ENCODE results near the gene IQGAP1. TPM values are rescaled to one million over a fixed set of nuclear protein-coding genes. Genes with fewer than 3 reads are reported as not detected.

The IQGAP1 gene
- polyA plus RNA-seq, 6 donors from 2014 or later: 96.5 to 182 (median 158) TPM

DNA sequence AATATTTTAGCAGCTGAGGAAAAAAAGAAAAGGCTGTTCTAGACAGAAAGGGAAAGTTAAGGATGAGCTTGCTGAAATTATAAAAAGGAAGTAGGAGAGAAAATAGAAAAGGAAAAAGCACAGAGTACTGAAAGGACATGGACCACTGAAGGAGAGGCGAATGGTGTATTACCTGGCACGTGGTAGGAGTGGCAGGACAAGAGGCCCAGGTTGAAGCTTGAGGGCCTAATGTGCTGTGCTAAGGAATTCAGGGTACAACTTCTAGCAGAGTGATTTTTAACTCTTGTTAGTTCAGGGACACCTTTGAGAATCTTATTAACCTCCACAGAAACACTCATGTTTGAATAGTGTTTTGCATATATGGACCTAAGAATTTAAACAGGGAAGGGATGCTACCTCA is 81.7 kb downstream of the IQGAP1 start:
- Mint-ChIP-seq H3K4me1 (peaks cover 0 to 17% (median 12%) of the 10 kb centered on the region in 3 donors), H3K4me3 (no peak overlapping the region), H3K9me3 (no peaks in the 10 kb centered on the region), H3K27me3 (no peaks in the 10 kb centered on the region), H3K27ac (peak overlapping the region in 3 of 6 donors; percentile 1 to 70 (median 56)), H3K36me3 (peaks cover 44 to 55% of the 10 kb centered on the region in 2 donors)
- DNase-seq (no peak), ATAC-seq (ENCODE audit: low read depth in 2 of 2) (no peak)

DNA sequence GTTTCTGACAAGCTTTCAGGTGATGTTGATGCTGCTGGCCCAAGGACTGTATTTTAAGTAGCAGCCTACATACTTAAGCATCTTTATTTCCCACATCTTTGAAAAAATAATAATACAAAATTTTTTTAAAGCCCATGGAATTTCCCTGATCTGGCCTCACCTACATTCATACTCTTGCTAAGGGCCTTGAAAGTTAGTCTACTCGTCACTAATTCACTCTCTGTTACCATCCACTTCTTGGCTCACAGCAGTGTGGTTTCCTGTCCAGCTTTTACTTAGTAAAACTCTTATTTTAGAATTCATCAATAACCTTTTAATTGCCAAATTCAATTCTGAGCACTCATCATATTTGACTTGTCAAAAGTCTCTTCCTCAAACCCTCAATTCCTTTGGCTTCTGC is 82.4 kb downstream of the IQGAP1 start:
- Mint-ChIP-seq H3K27ac (peak overlapping the region in 4 of 6 donors; percentile 11 to 72 (median 49)), H3K4me1 (peaks cover 0 to 17% (median 12%) of the 10 kb centered on the region in 3 donors), H3K36me3 (peaks cover 39 to 54% of the 10 kb centered on the region in 2 donors), H3K27me3 (no peaks in the 10 kb centered on the region), H3K9me3 (no peaks in the 10 kb centered on the region), H3K4me3 (no peak overlapping the region)
- DNase-seq (no peak), ATAC-seq (ENCODE audit: low read depth in 2 of 2) (no peak)

DNA sequence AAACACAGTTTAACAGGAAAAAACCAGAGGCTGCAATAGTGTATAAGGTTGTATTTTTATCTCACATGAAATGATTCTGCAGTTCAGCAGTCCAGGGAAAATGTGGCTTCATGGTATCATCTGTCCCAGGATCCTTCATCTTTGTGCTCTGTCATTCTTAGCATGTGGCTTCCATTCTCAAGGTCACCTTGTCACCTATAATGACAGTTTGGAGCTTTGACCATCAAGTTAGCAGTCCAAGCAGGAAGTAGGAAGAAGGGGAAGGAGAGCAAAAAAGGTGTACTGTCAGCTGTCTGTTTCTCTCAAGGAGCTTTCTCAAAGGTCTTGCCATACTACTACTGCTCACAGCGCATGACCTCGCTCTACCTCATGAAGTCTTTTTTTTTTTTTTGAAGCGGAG is 83.1 kb downstream of the IQGAP1 start:
- peaks cover 34 to 47% of the 10 kb centered on the region in 2 donors for H3K36me3 Mint-ChIP-seq
- ATAC-seq (ENCODE audit: low read depth in 2 of 2) (no peak), DNase-seq (no peak)
- H3K4me3 Mint-ChIP-seq: peak overlapping the region in 1 of 8 donors; percentile 9
- peak overlapping the region in 3 of 6 donors; percentile 25 to 70 (median 58) for H3K27ac Mint-ChIP-seq
- no peaks in the 10 kb centered on the region for H3K27me3 Mint-ChIP-seq
- H3K9me3 Mint-ChIP-seq: no peaks in the 10 kb centered on the region
- peaks cover 0 to 17% (median 12%) of the 10 kb centered on the region in 3 donors for H3K4me1 Mint-ChIP-seq

DNA sequence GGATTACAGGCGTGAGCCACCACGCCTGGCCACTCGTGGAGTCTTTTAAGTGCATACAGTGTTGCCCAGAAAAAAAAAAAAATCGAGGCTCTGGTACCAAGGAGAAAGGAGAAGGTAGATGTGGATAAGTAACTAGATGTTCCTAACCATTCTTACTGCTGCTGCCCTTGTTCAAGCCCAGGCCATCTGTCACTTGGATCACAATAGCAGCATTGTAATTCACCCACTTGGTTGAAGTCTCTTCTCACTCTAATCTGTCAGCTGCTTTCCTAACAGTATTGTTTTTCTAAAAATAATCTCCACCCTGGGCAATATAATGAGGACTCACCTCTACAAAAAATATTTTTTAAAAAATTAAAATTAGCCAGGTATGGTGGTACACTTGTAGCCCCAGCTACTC is 83.7 kb downstream of the IQGAP1 start:
- no peaks in the 10 kb centered on the region for H3K27me3 Mint-ChIP-seq
- H3K9me3 Mint-ChIP-seq: no peaks in the 10 kb centered on the region
- peaks cover 0 to 17% (median 12%) of the 10 kb centered on the region in 3 donors for H3K4me1 Mint-ChIP-seq
- no peak for ATAC-seq (ENCODE audit: low read depth in 2 of 2)
- DNase-seq: no peak
- H3K36me3 Mint-ChIP-seq: peaks cover 35 to 51% of the 10 kb centered on the region in 2 donors
- H3K4me3 Mint-ChIP-seq: no peak overlapping the region
- no peak overlapping the region for H3K27ac Mint-ChIP-seq

DNA sequence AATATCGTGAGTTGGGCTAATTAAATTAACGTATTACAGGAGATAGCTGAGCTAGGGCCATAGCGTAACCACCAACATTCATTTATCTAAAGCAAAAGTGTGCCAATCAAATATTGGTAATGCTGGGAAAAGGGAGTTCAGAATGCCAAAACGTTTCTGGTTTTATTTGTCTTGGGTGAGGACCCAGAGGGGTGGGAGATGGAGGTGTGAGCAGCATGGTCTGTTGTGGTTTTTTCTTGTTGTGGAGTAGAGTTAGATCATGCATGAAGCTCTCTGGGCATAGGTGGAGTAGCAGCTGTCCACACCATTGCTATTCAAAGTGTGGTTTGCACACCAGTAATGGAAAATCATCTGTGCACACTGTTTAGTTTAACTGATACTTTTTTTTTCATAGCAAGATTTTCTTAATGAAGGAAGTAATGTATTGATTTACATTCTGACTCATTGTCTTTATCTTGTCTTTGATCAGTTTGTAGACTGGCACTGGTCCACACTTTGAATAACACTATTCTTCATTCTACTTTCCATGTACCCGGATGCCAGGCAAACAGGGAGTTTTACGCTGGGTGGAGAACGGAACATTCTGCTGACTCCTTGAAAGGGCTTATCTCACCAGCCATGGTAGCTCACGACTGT is 90.9 kb downstream of the IQGAP1 start:
- Mint-ChIP-seq H3K4me3 (peak overlapping the region in 7 of 8 donors; percentile 39 to 74 (median 62)), H3K27ac (peak overlapping the region; percentile 1 to 80 (median 65)), H3K4me1 (peaks cover 36 to 53% (median 44%) of the 10 kb centered on the region in 3 donors), H3K36me3 (peaks cover 26 to 31% of the 10 kb centered on the region in 2 donors), H3K9me3 (no peaks in the 10 kb centered on the region), H3K27me3 (no peaks in the 10 kb centered on the region)
- ATAC-seq (ENCODE audit: low read depth in 2 of 2): peak; percentile 27 to 35
- DNase-seq: peak; percentile 12

DNA sequence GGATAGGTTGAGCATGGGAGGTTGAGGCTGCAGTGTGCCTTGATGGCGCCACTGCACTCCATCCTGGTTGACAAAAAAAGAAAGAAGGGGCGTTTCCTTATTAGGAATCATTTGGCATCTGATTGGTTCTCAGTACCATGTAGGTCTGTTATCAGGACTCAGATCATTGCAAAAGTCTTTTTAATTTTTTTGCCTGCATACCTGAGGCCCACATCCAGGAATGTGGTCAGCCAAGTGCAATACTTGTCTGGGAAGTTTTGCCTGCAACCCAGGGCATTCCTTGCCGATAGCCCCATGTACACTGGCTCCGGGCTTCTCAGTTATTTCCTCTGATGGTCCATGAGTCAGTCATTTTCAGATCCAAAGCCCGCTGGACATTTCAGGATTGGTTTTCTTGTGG is 91.6 kb downstream of the IQGAP1 start:
- DNase-seq: no peak
- peak overlapping the region in 6 of 8 donors; percentile 62 to 79 (median 70) for H3K4me3 Mint-ChIP-seq
- H3K27ac Mint-ChIP-seq: peak overlapping the region in 3 of 6 donors; percentile 63 to 69 (median 67)
- no peaks in the 10 kb centered on the region for H3K9me3 Mint-ChIP-seq
- H3K27me3 Mint-ChIP-seq: no peaks in the 10 kb centered on the region
- peaks cover 36 to 53% (median 44%) of the 10 kb centered on the region in 3 donors for H3K4me1 Mint-ChIP-seq
- no peak for ATAC-seq (ENCODE audit: low read depth in 2 of 2)
- peaks cover 26 to 31% of the 10 kb centered on the region in 2 donors for H3K36me3 Mint-ChIP-seq

DNA sequence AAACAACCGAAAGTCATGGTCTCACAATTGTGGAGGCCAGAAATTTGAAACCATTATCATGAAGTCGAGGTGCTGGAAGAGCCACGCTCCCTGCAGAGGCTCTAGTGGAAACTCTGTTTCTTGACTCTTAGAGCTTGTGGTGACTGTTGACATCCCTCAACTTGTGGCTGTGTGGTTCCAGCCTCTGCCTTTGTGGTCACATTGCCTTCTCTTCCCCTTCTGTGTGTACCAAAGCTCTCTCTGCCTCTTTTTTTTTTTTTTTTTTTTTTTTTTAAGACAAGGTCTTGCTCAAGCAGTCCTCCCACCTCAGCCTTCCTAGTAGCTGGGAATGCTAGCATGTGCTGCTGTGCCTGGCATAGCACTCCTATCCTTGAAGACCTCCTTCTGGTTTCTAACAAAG is 93.0 kb downstream of the IQGAP1 start:
- peak; percentile 84 to 92 for ATAC-seq (ENCODE audit: low read depth in 2 of 2)
- peak; percentile 48 for DNase-seq
- H3K36me3 Mint-ChIP-seq: peaks cover 35 to 39% of the 10 kb centered on the region in 2 donors
- no peaks in the 10 kb centered on the region for H3K9me3 Mint-ChIP-seq
- peak overlapping the region in 5 of 6 donors; percentile 0 to 94 (median 71) for H3K27ac Mint-ChIP-seq
- no peaks in the 10 kb centered on the region for H3K27me3 Mint-ChIP-seq
- H3K4me1 Mint-ChIP-seq: peaks cover 36 to 53% (median 44%) of the 10 kb centered on the region in 3 donors
- H3K4me3 Mint-ChIP-seq: peak overlapping the region in 7 of 8 donors; percentile 45 to 90 (median 66)

DNA sequence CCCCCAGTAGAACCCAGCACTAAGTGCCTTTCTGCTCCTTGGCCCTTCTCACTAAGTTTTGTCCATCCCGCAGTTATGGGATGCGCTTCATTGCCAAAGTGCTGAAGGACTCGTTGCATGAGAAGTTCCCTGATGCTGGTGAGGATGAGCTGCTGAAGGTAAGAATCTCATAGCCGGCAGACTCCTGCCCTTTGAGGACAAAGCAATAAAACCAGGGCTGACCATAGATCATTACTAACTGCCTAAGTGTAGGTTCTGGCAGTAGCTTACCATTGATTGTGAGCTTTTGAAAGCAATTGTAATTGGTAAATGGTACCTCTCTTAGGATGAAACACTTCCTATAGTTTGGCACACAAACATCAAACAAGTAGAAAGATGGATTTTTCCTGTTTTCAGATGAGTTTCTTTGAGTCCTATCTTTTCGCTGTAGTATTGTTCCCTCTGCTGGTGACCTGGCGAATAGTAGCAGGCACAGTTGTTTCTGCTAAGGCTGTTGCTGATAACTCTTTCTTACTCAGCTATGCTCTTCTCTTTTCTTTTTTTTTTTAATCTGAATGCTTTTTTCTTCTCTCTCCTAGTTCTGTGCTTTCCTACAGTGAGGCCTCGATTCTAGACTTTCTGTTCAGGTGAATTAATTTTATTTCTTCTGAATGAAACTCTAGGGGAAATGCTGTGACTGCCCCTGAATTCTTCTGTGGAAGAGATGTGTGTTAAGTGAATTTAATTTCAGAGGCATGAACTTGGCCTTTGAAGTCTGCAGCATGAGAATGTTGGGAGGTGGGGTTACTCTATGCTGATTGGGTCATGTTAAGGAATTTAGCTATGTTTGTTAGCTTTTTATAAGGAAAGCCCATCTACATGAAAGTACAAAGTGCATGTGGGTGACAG is 94.3 kb downstream of the IQGAP1 start:
- ATAC-seq (ENCODE audit: low read depth in 2 of 2) (no peak), DNase-seq (peak; percentile 44)
- no peaks in the 10 kb centered on the region for H3K9me3 Mint-ChIP-seq
- H3K27ac Mint-ChIP-seq: peak overlapping the region in 4 of 6 donors; percentile 5 to 53 (median 38)
- peaks cover 35 to 51% (median 39%) of the 10 kb centered on the region in 3 donors for H3K4me1 Mint-ChIP-seq
- no peak overlapping the region for H3K4me3 Mint-ChIP-seq
- peaks cover 35 to 39% of the 10 kb centered on the region in 2 donors for H3K36me3 Mint-ChIP-seq
- no peaks in the 10 kb centered on the region for H3K27me3 Mint-ChIP-seq

DNA sequence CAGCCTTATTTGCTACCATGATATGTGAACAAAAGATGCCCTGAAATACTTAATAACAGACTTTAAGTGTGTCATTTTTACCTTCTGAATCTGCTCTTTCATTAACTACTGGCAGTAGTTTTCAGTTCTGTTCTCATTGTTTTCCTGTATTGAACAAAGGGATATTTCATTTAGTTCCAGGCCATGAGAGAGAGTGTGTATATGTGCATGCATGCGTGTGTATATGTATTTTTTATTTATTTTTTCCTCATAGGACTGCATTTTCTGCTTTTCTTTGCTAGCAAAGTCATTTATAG is 94.9 kb downstream of the IQGAP1 start:
- H3K4me3 Mint-ChIP-seq: no peak overlapping the region
- H3K9me3 Mint-ChIP-seq: no peaks in the 10 kb centered on the region
- peak overlapping the region in 1 of 6 donors; percentile 49 for H3K27ac Mint-ChIP-seq
- ATAC-seq (ENCODE audit: low read depth in 2 of 2) (no peak), DNase-seq (no peak)
- peaks cover 35 to 37% of the 10 kb centered on the region in 2 donors for H3K36me3 Mint-ChIP-seq
- peaks cover 32 to 45% (median 33%) of the 10 kb centered on the region in 3 donors for H3K4me1 Mint-ChIP-seq
- no peaks in the 10 kb centered on the region for H3K27me3 Mint-ChIP-seq

DNA sequence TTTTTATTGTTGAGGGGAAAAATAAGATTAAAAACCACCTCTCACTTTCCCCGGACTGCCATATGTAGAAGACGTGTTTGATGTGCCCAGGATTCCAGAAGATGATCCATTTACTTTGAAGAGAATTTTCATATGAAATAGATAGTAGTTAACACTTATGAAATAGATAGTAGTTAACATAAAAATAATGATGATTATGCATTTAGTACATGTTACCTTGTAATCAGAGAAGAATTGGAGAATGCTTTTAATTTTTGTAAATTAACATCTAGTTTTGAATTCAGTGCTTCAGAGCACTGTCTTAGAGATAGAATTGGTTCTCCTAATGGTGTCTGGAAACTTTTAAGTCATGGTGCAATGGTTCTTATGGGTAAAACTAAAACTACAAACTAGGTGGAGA is 95.6 kb downstream of the IQGAP1 start:
- Mint-ChIP-seq H3K4me3 (no peak overlapping the region), H3K27me3 (no peaks in the 10 kb centered on the region), H3K9me3 (no peaks in the 10 kb centered on the region), H3K4me1 (peaks cover 26 to 41% (median 27%) of the 10 kb centered on the region in 3 donors), H3K27ac (peak overlapping the region in 1 of 6 donors; percentile 52), H3K36me3 (peaks cover 40 to 41% of the 10 kb centered on the region in 2 donors)
- DNase-seq (no peak), ATAC-seq (ENCODE audit: low read depth in 2 of 2) (no peak)

DNA sequence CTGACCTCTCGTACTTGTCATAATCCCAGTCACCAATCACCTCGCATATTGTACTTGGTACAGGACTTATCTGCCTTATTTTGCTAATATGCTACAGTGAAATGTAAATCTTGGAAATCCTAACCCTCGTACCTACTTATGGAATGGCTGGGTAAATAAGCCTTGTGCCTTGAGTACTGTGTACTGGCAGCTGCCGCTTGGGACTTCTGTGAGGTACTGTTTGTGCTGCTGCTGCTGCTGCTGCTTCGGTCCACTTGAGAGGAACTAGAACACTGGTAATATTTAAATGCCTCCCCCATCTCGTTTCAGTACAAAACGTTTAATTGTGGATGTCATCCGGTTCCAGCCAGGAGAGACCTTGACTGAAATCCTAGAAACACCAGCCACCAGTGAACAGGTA is 99.1 kb downstream of the IQGAP1 start:
- H3K4me1 Mint-ChIP-seq: peaks cover 5 to 8% (median 5%) of the 10 kb centered on the region in 3 donors
- no peaks in the 10 kb centered on the region for H3K27me3 Mint-ChIP-seq
- H3K4me3 Mint-ChIP-seq: no peak overlapping the region
- no peak for ATAC-seq (ENCODE audit: low read depth in 2 of 2)
- H3K27ac Mint-ChIP-seq: peak overlapping the region in 1 of 6 donors; percentile 3
- H3K9me3 Mint-ChIP-seq: no peaks in the 10 kb centered on the region
- H3K36me3 Mint-ChIP-seq: peaks cover 50 to 67% of the 10 kb centered on the region in 2 donors
- no peak for DNase-seq

DNA sequence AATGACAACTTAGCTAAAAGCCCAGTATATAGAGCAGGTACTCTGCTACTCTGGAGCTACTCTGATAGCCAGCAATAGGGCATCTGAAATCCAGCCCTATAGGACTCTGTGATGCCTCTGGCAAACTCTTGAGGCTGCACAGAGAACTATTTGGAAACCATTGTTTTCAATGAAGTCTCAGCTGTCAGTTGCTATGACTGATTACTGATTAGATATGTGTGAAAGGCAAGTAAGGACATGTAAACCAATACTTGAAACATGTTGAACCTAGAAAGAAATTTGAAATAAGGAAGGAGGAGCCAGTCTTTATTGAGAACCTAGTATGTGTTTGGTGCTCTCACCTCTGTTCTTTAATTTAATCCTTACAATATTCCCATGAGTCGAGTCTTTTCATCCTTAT is 101.5 kb downstream of the IQGAP1 start:
- H3K36me3 Mint-ChIP-seq: peaks cover 55 to 68% of the 10 kb centered on the region in 2 donors
- no peaks in the 10 kb centered on the region for H3K27me3 Mint-ChIP-seq
- ATAC-seq (ENCODE audit: low read depth in 2 of 2) (no peak), DNase-seq (no peak)
- H3K4me3 Mint-ChIP-seq: no peak overlapping the region
- peak overlapping the region in 1 of 6 donors; percentile 12 for H3K27ac Mint-ChIP-seq
- H3K9me3 Mint-ChIP-seq: no peaks in the 10 kb centered on the region
- peaks cover 0 to 3% (median 2%) of the 10 kb centered on the region in 3 donors for H3K4me1 Mint-ChIP-seq

DNA sequence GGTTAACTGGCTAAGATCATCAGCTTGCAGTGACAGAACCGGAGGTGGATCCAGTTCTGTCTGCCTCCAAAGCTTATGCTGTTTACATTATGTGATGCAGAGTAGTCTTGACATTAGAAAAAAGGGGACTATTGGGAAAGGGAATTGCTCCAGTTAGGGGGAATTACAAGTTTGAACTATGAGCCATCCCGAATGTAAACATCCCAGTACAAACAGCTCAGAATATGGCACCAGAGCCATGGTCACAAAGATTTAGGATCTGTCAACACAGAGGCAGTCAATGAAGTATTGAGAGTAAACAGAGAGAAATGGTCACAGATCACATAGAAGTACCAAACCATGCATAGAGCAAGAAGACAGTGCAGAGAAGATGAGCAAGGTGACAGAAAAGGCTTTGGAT is 101.9 kb downstream of the IQGAP1 start:
- peak overlapping the region in 2 of 6 donors; percentile 12 to 15 for H3K27ac Mint-ChIP-seq
- H3K9me3 Mint-ChIP-seq: no peaks in the 10 kb centered on the region
- no peak overlapping the region for H3K4me3 Mint-ChIP-seq
- H3K36me3 Mint-ChIP-seq: peaks cover 56 to 65% of the 10 kb centered on the region in 2 donors
- no peaks in the 10 kb centered on the region for H3K27me3 Mint-ChIP-seq
- DNase-seq (no peak), ATAC-seq (ENCODE audit: low read depth in 2 of 2) (no peak)
- H3K4me1 Mint-ChIP-seq: peaks cover 0 to 3% (median 2%) of the 10 kb centered on the region in 3 donors
